H1 (cell line): ENCODE data around the gene KCNMA1. TPM values are rescaled to one million over a fixed set of nuclear protein-coding genes. Genes with fewer than 3 reads are reported as not detected.

ENCODE experiments used
- CTCF ChIA-PET: fragments of 300-600 bp; sonication (Branson Sonifier 250); formaldehyde crosslinking; loops from one replicate; lab custom pipeline; 2021; ENCODE audit not compliant: partially characterized antibody; lab: Charles Lee
- POLR2A ChIA-PET: fragments of 300-600 bp; sonication (Branson Sonifier 250); formaldehyde crosslinking; loops from one replicate; lab custom pipeline; 2021; ENCODE audit warnings: inconsistent platforms; ENCODE audit not compliant: partially characterized antibody; lab: Charles Lee
- DNase-seq, 2 experiments: peaks; one replicate each; pipeline versions ENCODE4 v3.0.0 to v3.0.0-alpha.2; 2010 to 2022; ENCODE audit warnings: low spot score in 2 of 2, low read depth in 1 of 2, mixed read lengths in 1 of 2
- FAIRE-seq: peaks from 2 replicates; lab custom pipeline; 2011; peaks lifted over from hg19 to GRCh38; lab: Jason Lieb, UNC
- H2AFZ ChIP-seq: 2 replicates; pipeline ENCODE4 v1.8.1; 2012; ENCODE audit warnings: low read length, inconsistent platforms
- H2AK5ac ChIP-seq: 2 replicates; pipeline ENCODE4 v1.6.1; 2013; ENCODE audit warnings: low read depth, low read length
- H2BK120ac ChIP-seq: replicated peaks from 2 replicates; pipeline ENCODE3; 2013; ENCODE audit warnings: low read depth, low read length, inconsistent platforms
- H2BK12ac ChIP-seq: 2 replicates; pipeline ENCODE4 v1.6.1; 2013; ENCODE audit warnings: low read depth, low read length
- H2BK15ac ChIP-seq: 2 replicates; pipeline ENCODE4 v1.6.1; 2013; ENCODE audit warnings: low read length
- H2BK20ac ChIP-seq: 2 replicates; pipeline ENCODE4 v1.6.1; 2013; ENCODE audit warnings: low read length
- H2BK5ac ChIP-seq: 2 replicates; pipeline ENCODE4 v1.6.1; 2013; ENCODE audit warnings: low read depth, low read length
- H3K14ac ChIP-seq: 2 replicates; pipeline ENCODE4 v1.6.1; 2013; ENCODE audit warnings: inconsistent platforms; ENCODE audit not compliant: insufficient read length
- H3K18ac ChIP-seq: 2 replicates; pipeline ENCODE4 v1.6.1; 2013; ENCODE audit warnings: low read length; ENCODE audit errors: extremely low read depth
- H3K23ac ChIP-seq: 2 replicates; pipeline ENCODE4 v1.6.1; 2013; ENCODE audit warnings: inconsistent platforms; ENCODE audit not compliant: insufficient read length
- H3K23me2 ChIP-seq: 2 replicates; pipeline ENCODE4 v1.6.1; 2013; ENCODE audit warnings: low read depth, low read length
- H3K27ac ChIP-seq: 2 replicates; pipeline ENCODE4 v1.6.1; 2011; ENCODE audit warnings: low read depth, low read length, inconsistent platforms
- H3K27me3 ChIP-seq, 4 experiments: replicated peaks in 1 of 4; 1 replicate in 1 of 4; 2 replicates in 3 of 4; pipeline versions ENCODE4 v1.6.1 to v1.8.1; 2011 to 2013; ENCODE audit warnings: low read length in 3 of 4, mild to moderate bottlenecking in 3 of 4, inconsistent platforms in 2 of 4, mixed read lengths in 2 of 4, moderate library complexity in 1 of 4; ENCODE audit not compliant: control insufficient read depth in 3 of 4, insufficient read depth in 3 of 4; ENCODE audit errors: extremely low read depth in 1 of 4
- H3K36me3 ChIP-seq, 4 experiments: 2 replicates each; pipeline versions ENCODE4 v1.6.1 to v1.8.1; 2011 to 2013; ENCODE audit warnings: mild to moderate bottlenecking in 4 of 4, low read length in 3 of 4, moderate library complexity in 2 of 4, control low read depth in 1 of 4, inconsistent platforms in 1 of 4; ENCODE audit not compliant: insufficient read depth in 4 of 4, control insufficient read depth in 2 of 4
- H3K4ac ChIP-seq: replicated peaks from 2 replicates; pipeline ENCODE3; 2013; ENCODE audit warnings: low read length, low read depth, mixed read lengths, inconsistent platforms; ENCODE audit not compliant: insufficient read length
- H3K4me1 ChIP-seq, 4 experiments: replicated peaks in 1 of 4; 1 replicate in 1 of 4; 2 replicates in 3 of 4; pipeline versions ENCODE4 v1.6.1 to v1.8.1; 2011 to 2013; ENCODE audit warnings: low read length in 3 of 4, inconsistent platforms in 2 of 4, mixed read lengths in 1 of 4; ENCODE audit not compliant: insufficient read depth in 4 of 4, control insufficient read depth in 3 of 4
- H3K4me2 ChIP-seq, 2 experiments: 2 replicates each; pipeline versions ENCODE4 v1.6.1 to v1.8.1; 2011 to 2013; ENCODE audit warnings: low read depth in 2 of 2, low read length in 2 of 2, control low read depth in 1 of 2, inconsistent platforms in 1 of 2, mild to moderate bottlenecking in 1 of 2; ENCODE audit not compliant: insufficient read depth in 1 of 2
- H3K4me3 ChIP-seq, 4 experiments: fragments of 200-600, 300-600 bp in 1 of 4; sonication (generic), shearing (Covaris generic), sonication (Bioruptor Twin) in 1 of 4; 2 replicates each; pipeline versions ENCODE4 v1.5.1 to v1.8.1; 2011 to 2016; ENCODE audit warnings: low read length in 4 of 4, low read depth in 3 of 4, control low read depth in 2 of 4, inconsistent platforms in 2 of 4, mild to moderate bottlenecking in 2 of 4, mixed read lengths in 1 of 4, moderate library complexity in 1 of 4; ENCODE audit not compliant: insufficient read depth in 2 of 4; ENCODE audit errors: extremely low read depth in 1 of 4
- H3K56ac ChIP-seq: replicated peaks from 2 replicates; pipeline ENCODE3; 2013; ENCODE audit warnings: low read depth, mild to moderate bottlenecking, mixed read lengths, low read length, inconsistent platforms; ENCODE audit not compliant: insufficient read length
- H3K79me1 ChIP-seq: 2 replicates; pipeline ENCODE4 v1.6.1; 2013; ENCODE audit warnings: low read depth, low read length, control low read depth
- H3K79me2 ChIP-seq, 2 experiments: 2 replicates each; pipeline versions ENCODE4 v1.6.1 to v1.8.1; 2012 to 2013; ENCODE audit warnings: low read length in 2 of 2, mild to moderate bottlenecking in 2 of 2, inconsistent platforms in 1 of 2; ENCODE audit not compliant: insufficient read depth in 2 of 2, control insufficient read depth in 1 of 2
- H3K9ac ChIP-seq, 4 experiments: replicated peaks in 1 of 4; 1 replicate in 1 of 4; 2 replicates in 3 of 4; pipeline versions ENCODE4 v1.6.1 to v1.8.1; 2011 to 2013; ENCODE audit warnings: low read depth in 3 of 4, low read length in 3 of 4, control low read depth in 2 of 4, mild to moderate bottlenecking in 2 of 4, moderate library complexity in 2 of 4, inconsistent platforms in 1 of 4; ENCODE audit errors: extremely low read depth in 1 of 4
- H3K9me3 ChIP-seq, 2 experiments: 2 replicates each; pipeline versions ENCODE4 v1.6.1 to v1.8.1; 2012 to 2013; ENCODE audit warnings: mild to moderate bottlenecking in 2 of 2, moderate library complexity in 2 of 2, control low read depth in 1 of 2, inconsistent platforms in 1 of 2, low read depth in 1 of 2, low read length in 1 of 2, mixed read lengths in 1 of 2; ENCODE audit not compliant: insufficient read depth in 2 of 2
- H4K20me1 ChIP-seq, 2 experiments: replicated peaks in 1 of 2; 2 replicates each; pipeline versions ENCODE3 to v1.8.1; 2011 to 2013; ENCODE audit warnings: inconsistent platforms in 2 of 2, low read length in 2 of 2, mild to moderate bottlenecking in 1 of 2; ENCODE audit not compliant: insufficient read depth in 2 of 2, control insufficient read depth in 1 of 2
- H4K5ac ChIP-seq: 2 replicates; pipeline ENCODE4 v1.6.1; 2013; ENCODE audit warnings: low read length, low read depth, mixed read lengths, inconsistent platforms; ENCODE audit not compliant: insufficient read length
- H4K8ac ChIP-seq: 2 replicates; pipeline ENCODE4 v1.8.0; 2013; ENCODE audit warnings: mild to moderate bottlenecking, moderate library complexity, low read length, inconsistent platforms; ENCODE audit not compliant: insufficient read depth; ENCODE audit errors: extremely low read depth
- H4K91ac ChIP-seq: replicated peaks from 2 replicates; pipeline ENCODE3; 2013; ENCODE audit warnings: low read length, mixed read lengths, inconsistent platforms; ENCODE audit not compliant: insufficient read length
- EZH2 ChIP-seq: fragments of 200-600 bp; sonication (generic); IDR thresholded peaks from 2 replicates; pipeline ENCODE4 v1.7.1; 2012; ENCODE audit warnings: low read depth, mild to moderate bottlenecking, moderate library complexity, low read length, inconsistent platforms; ENCODE audit not compliant: severe bottlenecking
- HDAC2 ChIP-seq, 2 experiments: fragments of 300-600 bp in 1 of 2; sonication (generic) in 1 of 2; IDR thresholded peaks; 2 replicates each; pipeline ENCODE4 v1.6.1; 2011 to 2012; ENCODE audit warnings: low read depth in 2 of 2, low read length in 2 of 2, mild to moderate bottlenecking in 2 of 2, moderate library complexity in 2 of 2, borderline replicate concordance in 1 of 2, inconsistent platforms in 1 of 2
- PHF8 ChIP-seq: fragments of 200-600 bp; sonication (generic); conservative IDR thresholded peaks from 2 replicates; pipeline ENCODE4 v1.7.1; 2012; ENCODE audit warnings: low read depth, mild to moderate bottlenecking, inconsistent platforms, low read length, moderate library complexity
- POLR2AphosphoS5 ChIP-seq: IDR thresholded peaks from 2 replicates; pipeline ENCODE4 v1.6.1; 2011; ENCODE audit warnings: low read depth, low read length
- RNF2 ChIP-seq: fragments of 200-900, 300-1000 bp; sonication (generic); IDR thresholded peaks from 2 replicates; pipeline ENCODE4 v1.7.1; 2016; ENCODE audit warnings: borderline replicate concordance, low read depth, mild to moderate bottlenecking, antibody characterized with exemption, low read length; ENCODE audit not compliant: poor library complexity, severe bottlenecking; ENCODE audit errors: missing control alignments
- RXRA ChIP-seq: IDR thresholded peaks from 2 replicates; pipeline ENCODE4 v1.6.1; 2011; ENCODE audit warnings: low read depth, mild to moderate bottlenecking, low read length, moderate library complexity; ENCODE audit not compliant: insufficient read depth
- TBP ChIP-seq: IDR thresholded peaks from 2 replicates; pipeline ENCODE4 v1.6.1; 2011; ENCODE audit warnings: low read depth, low read length, improper control_type of control experiment
- ZNF274 ChIP-seq: IDR thresholded peaks from 2 replicates; pipeline ENCODE4 v1.7.0; 2012; ENCODE audit warnings: low read length, borderline replicate concordance; ENCODE audit errors: extremely low read depth
- WGBS, 2 experiments: shearing (Covaris generic) in 1 of 2; methylation state at CpG; one replicate each; pipeline versions ENCODE4 v1.1.6 to v1.1.7; 2013 to 2015; ENCODE audit warnings: low lambda C conversion rate in 2 of 2, mixed read lengths in 2 of 2, inconsistent platforms in 1 of 2, low coverage in 1 of 2, missing lambda C conversion rate in 1 of 2; ENCODE audit not compliant: insufficient replicate concordance in 2 of 2, insufficient coverage in 1 of 2, insufficient read length in 1 of 2; ENCODE audit errors: extremely low coverage in 1 of 2, missing lambda C conversion rate in 1 of 2; 5-methylcytosine and 5-hydroxymethylcytosine counted together
- polyA plus RNA-seq, 7 experiments: library from polyadenylated mRNA; depleted of rRNA in 3 of 7; stranded (reverse) in 5 of 7; unstranded in 2 of 7; fragments of >200 nt in 5 of 7; fragments of 200-250 nt in 2 of 7; gene quantifications; 1 replicate in 5 of 7; 2 replicates in 1 of 7; 4 replicates in 1 of 7; pipeline versions ENCODE4 v1.2.1 to v1.2.3, GENCODE V29; 2011 to 2013; ENCODE audit warnings: missing spikeins in 2 of 7, mixed read lengths in 2 of 7
- total RNA-seq: library from RNA; stranded (reverse); fragmentation: NEBNext Ultra II Directional; extraction: Animal tissue kit (Norgen Biotek cat#: 25700); gene quantifications from 2 replicates; pipeline ENCODE4 v1.2.1, GENCODE V29; 2021

The KCNMA1 gene
- total and polyA plus RNA-seq, 2 of the 8 experiments (the other 6 are each of a cell fraction or from before 2014, with no cell fraction given) = 10.2 to 11.1 TPM

DNA sequence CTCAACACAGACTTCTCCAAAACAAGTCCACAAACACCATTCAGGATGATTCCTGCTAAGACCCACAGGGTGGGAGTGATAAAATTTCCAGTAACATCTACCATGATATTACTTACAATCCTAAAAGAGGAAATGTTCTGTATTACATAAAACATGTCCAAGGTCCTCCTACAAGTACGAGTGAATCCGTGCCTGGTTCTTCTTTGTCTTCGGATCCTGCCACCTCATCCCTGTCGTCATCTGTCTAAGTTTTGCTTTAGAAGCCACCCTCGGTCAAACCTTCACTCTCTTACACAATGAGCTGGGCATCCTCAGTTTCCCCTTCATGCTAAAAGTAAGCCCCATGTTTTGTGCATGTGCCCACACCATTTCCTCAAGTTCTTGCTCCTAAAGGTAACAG is 279.0 kb downstream of the KCNMA1 start:
- TF ChIP-seq RXRA (no peak), ZNF274 (no peak), POLR2AphosphoS5 (no peak), RNF2 (no peak), PHF8 (no peak), TBP (no peak), EZH2 (no peak), HDAC2 (IDR thresholded peaks at IDR 0.05; ENCODE audit: borderline replicate concordance in 1 of 2, low read depth in 2 of 2, low read length in 2 of 2) (no peak)
- no peak overlapping the region for H2BK20ac ChIP-seq
- ChIA-PET POLR2A (no interaction called here), CTCF (no interaction called here)
- no peaks in the 10 kb centered on the region for H3K79me2 ChIP-seq
- H2AK5ac ChIP-seq = no peak overlapping the region
- H3K23me2 ChIP-seq = no peaks in the 10 kb centered on the region
- no peak overlapping the region for H3K18ac ChIP-seq
- no peak overlapping the region for H2BK12ac ChIP-seq
- H4K5ac ChIP-seq = no peak overlapping the region
- H3K4me3 ChIP-seq = no peak overlapping the region
- no peak overlapping the region for H3K4ac ChIP-seq
- H3K9me3 ChIP-seq = no peaks in the 10 kb centered on the region; a peak in 1 of 4 replicates
- H3K36me3 ChIP-seq = no peaks in the 10 kb centered on the region
- H3K79me1 ChIP-seq = no peaks in the 10 kb centered on the region
- no peak overlapping the region for H3K4me2 ChIP-seq
- H3K23ac ChIP-seq = no peak overlapping the region
- no peak overlapping the region for H2BK5ac ChIP-seq
- no peaks in the 10 kb centered on the region for H3K27me3 ChIP-seq
- peaks cover 0 to 2% (median 0%) of the 10 kb centered on the region in 4 experiments; a peak in 2 of 7 replicates for H3K4me1 ChIP-seq
- H3K27ac ChIP-seq = no peak overlapping the region
- 94% methylated on average over 5 of the region's 5 CpGs; no CpG with 5 or more reads in 1 of the 2 experiments for WGBS, 2 experiments
- FAIRE-seq (no peak), DNase-seq (no peak)
- no peak overlapping the region for H3K56ac ChIP-seq
- no peak overlapping the region for H4K8ac ChIP-seq
- no peak overlapping the region for H2BK120ac ChIP-seq
- H2BK15ac ChIP-seq = no peak overlapping the region
- H4K20me1 ChIP-seq = no peaks in the 10 kb centered on the region
- H4K91ac ChIP-seq = no peak overlapping the region
- no peak overlapping the region for H2AFZ ChIP-seq
- no peak overlapping the region for H3K9ac ChIP-seq
- H3K14ac ChIP-seq = no peak overlapping the region
